Mucosa of descending colon (tissue), 3 donors: ENCODE results near the gene COG5. TPM values are rescaled to one million over a fixed set of nuclear protein-coding genes. Genes with fewer than 3 reads are reported as not detected.

Experiments used
- ATAC-seq: fragments of 200-7000 bp; cut with Tn5 transposase; one replicate; pipeline ENCODE4 v1.9.1; 2020; ENCODE audit warnings: mild to moderate bottlenecking, moderate library complexity
- DNase-seq, 3 donors: peaks; one replicate each; pipeline ENCODE4 v3.0.0-alpha.2; 2020
- H3K36me3 ChIP-seq: fragments of 200-600 bp; one replicate; pipeline ENCODE4 v1.8.0; 2021; ENCODE audit warnings: low read depth, mild to moderate bottlenecking
- H3K4me1 ChIP-seq: fragments of 200-600 bp; one replicate; pipeline ENCODE4 v1.8.0; 2021; ENCODE audit warnings: low read depth, mild to moderate bottlenecking
- H3K4me3 ChIP-seq: fragments of 200-600 bp; one replicate; pipeline ENCODE4 v1.8.0; 2021; ENCODE audit warnings: mild to moderate bottlenecking
- H3K9me3 ChIP-seq: fragments of 200-600 bp; one replicate; pipeline ENCODE4 v1.8.0; 2021; ENCODE audit warnings: mild to moderate bottlenecking
- intact Hi-C, 2 donors: fragments of 100-400 bp; cut with DNase I in 1 of 2; cut with micrococcal nuclease in 1 of 2; formaldehyde crosslinking; loops; one replicate each; pipeline versions ENCODE4 v1.11.0 to v1.11.1; 2022; cut with DNase I, micrococcal nuclease
- total RNA-seq, 3 donors: library from RNA; stranded (reverse); fragmentation: NEBNext Ultra II Directional in 2 of 3; extraction: Animal tissue kit (Norgen Biotek cat#: 25700) in 2 of 3; gene quantifications; one replicate each; pipeline versions ENCODE4 v1.2.1 to v1.2.4, GENCODE V29; 2021 to 2023
- TF ChIP-seq, protein P1 (sequence below): fragments of 200-600 bp; IDR thresholded peaks from one replicate; pipeline ENCODE4 v1.8.0; 2022; ENCODE audit warnings: antibody characterized with exemption, mild to moderate bottlenecking
- donor health status: DM: no; HTN: no; CAD: no; lungs with moderate emphysema.
- donor health status: DM: no; HTN: no; CAD: no.
- donor health status: DM: no; HTN: yes; CAD: no.

The COG5 gene
- total RNA-seq, 3 donors from 2014 or later: 46.8 to 56.4 (median 47.7) TPM

DNA sequence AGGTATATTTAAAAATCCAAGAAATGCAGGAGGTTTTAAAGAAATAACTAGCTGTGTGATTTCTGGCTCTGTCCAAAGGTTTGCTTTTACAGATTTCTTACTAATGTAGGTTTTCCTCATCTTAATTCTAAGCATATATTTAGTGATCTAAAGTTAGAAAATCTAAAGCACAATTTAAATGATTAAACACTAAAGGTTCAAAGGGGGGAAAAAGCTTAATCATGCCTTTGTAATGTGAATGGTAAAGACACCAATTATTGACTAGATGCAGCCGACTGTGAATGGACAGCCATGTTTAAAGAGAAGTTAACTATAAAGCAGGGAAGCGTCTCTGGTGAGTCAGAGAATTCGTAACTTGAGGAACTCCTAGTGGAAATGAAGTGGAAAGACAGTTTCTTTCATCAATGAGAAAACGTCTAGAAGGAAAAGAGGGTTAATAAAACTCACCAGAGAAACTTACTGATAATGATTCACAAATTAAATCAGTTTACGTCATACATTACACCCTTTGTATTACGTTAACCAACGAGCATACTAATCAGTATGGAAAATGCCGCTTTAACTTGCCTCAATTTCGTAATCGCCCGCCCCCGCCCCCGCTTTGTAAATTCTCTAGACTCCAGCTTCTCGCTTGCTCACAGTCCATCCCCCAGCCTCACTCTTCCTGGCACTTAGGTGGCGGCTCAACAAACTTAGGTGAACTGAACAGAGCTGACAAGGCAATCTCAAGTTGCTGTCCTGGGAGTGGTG, 396.1 kb downstream of the COG5 start:
- TF ChIP-seq, protein P1, sequence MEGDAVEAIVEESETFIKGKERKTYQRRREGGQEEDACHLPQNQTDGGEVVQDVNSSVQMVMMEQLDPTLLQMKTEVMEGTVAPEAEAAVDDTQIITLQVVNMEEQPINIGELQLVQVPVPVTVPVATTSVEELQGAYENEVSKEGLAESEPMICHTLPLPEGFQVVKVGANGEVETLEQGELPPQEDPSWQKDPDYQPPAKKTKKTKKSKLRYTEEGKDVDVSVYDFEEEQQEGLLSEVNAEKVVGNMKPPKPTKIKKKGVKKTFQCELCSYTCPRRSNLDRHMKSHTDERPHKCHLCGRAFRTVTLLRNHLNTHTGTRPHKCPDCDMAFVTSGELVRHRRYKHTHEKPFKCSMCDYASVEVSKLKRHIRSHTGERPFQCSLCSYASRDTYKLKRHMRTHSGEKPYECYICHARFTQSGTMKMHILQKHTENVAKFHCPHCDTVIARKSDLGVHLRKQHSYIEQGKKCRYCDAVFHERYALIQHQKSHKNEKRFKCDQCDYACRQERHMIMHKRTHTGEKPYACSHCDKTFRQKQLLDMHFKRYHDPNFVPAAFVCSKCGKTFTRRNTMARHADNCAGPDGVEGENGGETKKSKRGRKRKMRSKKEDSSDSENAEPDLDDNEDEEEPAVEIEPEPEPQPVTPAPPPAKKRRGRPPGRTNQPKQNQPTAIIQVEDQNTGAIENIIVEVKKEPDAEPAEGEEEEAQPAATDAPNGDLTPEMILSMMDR: no peak
- Histone ChIP-seq H3K4me1 (peaks cover 6% of the 10 kb centered on the region), H3K36me3 (peaks cover 5% of the 10 kb centered on the region), H3K4me3 (peak overlapping the region; percentile 9), H3K9me3 (no peaks in the 10 kb centered on the region)
- intact Hi-C loops: no loop called here
- ATAC-seq (peak; percentile 14), DNase-seq (peak in 1 of 3 donors; percentile 43)

DNA sequence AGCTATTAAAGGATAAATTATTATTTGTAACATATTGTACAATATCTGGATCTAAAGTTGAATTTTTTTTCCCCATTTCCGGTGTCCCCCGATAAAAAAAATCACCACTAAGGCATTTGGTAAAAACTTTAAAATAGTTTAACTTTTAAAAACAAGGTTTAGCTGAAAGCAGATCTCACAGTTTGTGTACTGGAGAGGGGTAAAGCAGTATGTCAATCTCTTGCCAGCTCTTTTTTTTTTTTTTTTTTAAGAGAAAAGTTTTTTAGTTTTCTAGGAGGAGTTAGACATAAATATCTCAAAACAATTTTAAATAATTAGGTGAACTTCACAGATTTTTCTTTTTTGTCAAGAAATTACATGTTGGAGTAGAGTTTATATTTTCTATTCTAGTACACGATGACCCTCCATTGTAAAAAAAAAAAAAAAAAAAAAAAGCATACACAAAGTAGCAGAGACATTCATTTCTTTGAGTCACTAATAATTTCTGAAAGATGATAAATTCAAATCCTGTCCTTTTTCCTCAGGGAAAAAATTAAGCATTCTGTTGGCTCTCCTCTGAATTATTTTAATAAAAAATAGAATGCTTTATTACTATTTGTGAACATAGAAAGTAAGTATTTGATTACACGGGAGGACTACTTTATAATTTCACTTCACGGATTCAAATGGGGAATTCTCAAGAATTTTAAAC, 396.8 kb downstream of the COG5 start:
- Histone ChIP-seq H3K4me3 (no peak overlapping the region), H3K4me1 (peaks cover 6% of the 10 kb centered on the region), H3K36me3 (peaks cover 5% of the 10 kb centered on the region), H3K9me3 (no peaks in the 10 kb centered on the region)
- intact Hi-C loops: no loop called here
- ATAC-seq (no peak), DNase-seq (no peak)
- TF ChIP-seq, protein P1: no peak

DNA sequence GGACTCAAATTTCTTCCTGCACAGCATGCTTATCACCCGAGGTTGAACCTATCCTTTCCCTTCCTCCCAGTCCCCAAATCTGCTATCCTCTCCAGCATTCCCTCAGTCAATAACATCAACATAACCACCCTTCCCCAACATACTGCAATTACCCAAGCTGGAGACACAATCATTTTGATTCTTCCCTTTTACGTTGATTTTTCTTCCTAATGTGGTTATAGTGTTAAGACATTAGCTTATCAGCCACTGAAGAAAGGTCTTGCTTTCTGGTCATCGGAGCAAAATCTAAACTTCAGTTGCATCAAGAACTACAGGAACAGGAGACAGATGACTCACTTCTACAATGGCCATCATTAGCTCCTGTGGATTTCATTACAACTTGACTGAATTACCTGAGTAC, 398.4 kb downstream of the COG5 start:
- no peak for DNase-seq
- intact Hi-C loops: no loop called here
- ATAC-seq: no peak
- no peaks in the 10 kb centered on the region for H3K9me3 ChIP-seq
- peaks cover 5% of the 10 kb centered on the region for H3K36me3 ChIP-seq
- peaks cover 2% of the 10 kb centered on the region for H3K4me1 ChIP-seq
- no peak overlapping the region for H3K4me3 ChIP-seq
- TF ChIP-seq, protein P1: no peak

DNA sequence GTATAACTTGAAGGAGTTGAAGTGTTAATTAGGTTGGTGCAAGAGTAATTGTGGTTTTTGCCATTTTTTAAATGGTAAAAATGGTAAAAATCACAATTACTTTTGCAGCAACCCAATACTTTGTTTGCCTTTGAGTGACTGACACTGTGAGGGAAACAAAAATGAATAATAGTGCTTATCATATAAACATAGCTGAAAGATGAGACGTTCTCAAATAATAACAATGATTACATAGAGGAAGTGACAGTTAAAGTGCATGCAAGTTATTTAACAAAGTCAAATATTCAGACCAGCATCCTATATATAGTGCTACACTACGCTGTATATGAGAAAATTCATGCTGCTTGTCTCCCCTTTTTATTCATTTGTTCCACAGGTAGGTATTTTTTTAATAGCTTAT, 399.6 kb downstream of the COG5 start:
- ATAC-seq (no peak), DNase-seq (no peak)
- Histone ChIP-seq H3K4me1 (no peaks in the 10 kb centered on the region), H3K9me3 (no peaks in the 10 kb centered on the region), H3K4me3 (no peak overlapping the region), H3K36me3 (peaks cover 5% of the 10 kb centered on the region)
- intact Hi-C loops: no loop called here
- TF ChIP-seq, protein P1: no peak

GRCh38 chr7:107162475-107162874, 401.2 kb downstream of the COG5 start:
- DNase-seq (no peak), ATAC-seq (no peak)
- no peaks in the 10 kb centered on the region for H3K36me3 ChIP-seq
- intact Hi-C loops: no loop called here
- no peaks in the 10 kb centered on the region for H3K4me1 ChIP-seq
- no peaks in the 10 kb centered on the region for H3K9me3 ChIP-seq
- TF ChIP-seq, protein P1: no peak
- no peak overlapping the region for H3K4me3 ChIP-seq
